ENCODE measurements around the gene ARHGEF11. TPM values are rescaled to one million over a fixed set of nuclear protein-coding genes. Genes with fewer than 3 reads are reported as not detected.

Gene ARHGEF11
- total RNA-seq, 8 experiments from 2014 or later, result 19.5 to 41.2 (median 29.8) TPM

GRCh38 chr1:157008502-157008901 lies 37.0 kb downstream of the ARHGEF11 start:
- ATAC-seq (replicated peaks in 6 of 8), result peak in 2 of 8 experiments; percentile 74
- WGBS, 10 experiments, result 0 to 100% (median 92%) methylated on average over 1 of the region's 1 CpG; no CpG with 5 or more reads in 2 of the 10 experiments
- in situ Hi-C loops (cut with MboI; ENCODE audit: low pct_unique_long_range_greater_than_20kb in 2 of 9, low sequenced_read_pairs in 9 of 9, unreplicated experiment in 9 of 9), result no loop called here
- Histone ChIP-seq H3K27ac (no peak overlapping the region), H3K4me1 (replicated peaks in 1 of 2) (no peaks in the 10 kb centered on the region), H3K4me3 (no peak overlapping the region)

- Histone ChIP-seq H3K4me3 (no peak overlapping the region), H3K27ac (no peak overlapping the region), H3K4me1 (replicated peaks in 1 of 2) (no peaks in the 10 kb centered on the region)
- 0 to 84% (median 63%) methylated on average over 1 to 5 of the region's 5 CpGs for WGBS, 10 experiments
- peak in 1 of 8 experiments; percentile 33 for ATAC-seq (replicated peaks in 6 of 8)
- in situ Hi-C loops (cut with MboI; ENCODE audit: low pct_unique_long_range_greater_than_20kb in 2 of 9, low sequenced_read_pairs in 9 of 9, unreplicated experiment in 9 of 9), result no loop called here
Observed at GRCh38 chr1:157007306-157007705, 38.2 kb downstream of the ARHGEF11 start.

- WGBS, 10 experiments, result 78 to 100% (median 86%) methylated on average over 1 to 2 of the region's 2 CpGs; no CpG with 5 or more reads in 3 of the 10 experiments
- ATAC-seq (replicated peaks in 6 of 8), result no peak
- Histone ChIP-seq H3K4me1 (replicated peaks in 1 of 2) (peaks cover 0 to 2% of the 10 kb centered on the region in 2 donors), H3K27ac (no peak overlapping the region), H3K4me3 (no peak overlapping the region)
- in situ Hi-C loops (cut with MboI; ENCODE audit: low pct_unique_long_range_greater_than_20kb in 2 of 9, low sequenced_read_pairs in 9 of 9, unreplicated experiment in 9 of 9), result no loop called here
Observed at GRCh38 chr1:157006676-157007075, 38.9 kb downstream of the ARHGEF11 start.

- 0 to 83% (median 54%) methylated on average over 1 to 2 of the region's 2 CpGs; no CpG with 5 or more reads in 2 of the 10 experiments for whole genome bisulfite sequencing, 10 experiments
- in situ Hi-C loops (cut with MboI; ENCODE audit: low pct_unique_long_range_greater_than_20kb in 2 of 9, low sequenced_read_pairs in 9 of 9, unreplicated experiment in 9 of 9), result no loop called here
- no peak for ATAC-seq (replicated peaks in 6 of 8)
- H3K4me1 ChIP-seq (replicated peaks in 1 of 2), result peaks cover 0 to 2% of the 10 kb centered on the region in 2 donors
- H3K4me3 ChIP-seq, result no peak overlapping the region
- no peak overlapping the region for H3K27ac ChIP-seq
Observed at GRCh38 chr1:157005965-157006364, 39.6 kb downstream of the ARHGEF11 start.

GRCh38 chr1:157004806-157005205 lies 40.7 kb downstream of the ARHGEF11 start:
- ATAC-seq (replicated peaks in 6 of 8), result peak in 2 of 8 experiments; percentile 22 to 23
- in situ Hi-C loops (cut with MboI; ENCODE audit: low pct_unique_long_range_greater_than_20kb in 2 of 9, low sequenced_read_pairs in 9 of 9, unreplicated experiment in 9 of 9), result no loop called here
- Histone ChIP-seq H3K4me1 (replicated peaks in 1 of 2) (peaks cover 0 to 2% of the 10 kb centered on the region in 2 donors), H3K27ac (no peak overlapping the region), H3K4me3 (no peak overlapping the region)
- WGBS, 10 experiments, result 0 to 82% (median 61%) methylated on average over 1 to 3 of the region's 3 CpGs; no CpG with 5 or more reads in 2 of the 10 experiments

- peak in 2 of 8 experiments; percentile 41 to 61 for ATAC-seq (replicated peaks in 6 of 8)
- Histone ChIP-seq H3K4me3 (no peak overlapping the region), H3K4me1 (replicated peaks in 1 of 2) (peaks cover 0 to 2% of the 10 kb centered on the region in 2 donors), H3K27ac (no peak overlapping the region)
- in situ Hi-C loops (cut with MboI; ENCODE audit: low pct_unique_long_range_greater_than_20kb in 2 of 9, low sequenced_read_pairs in 9 of 9, unreplicated experiment in 9 of 9), result no loop called here
- 63 to 93% (median 80%) methylated on average over 1 to 4 of the region's 4 CpGs; no CpG with 5 or more reads in 3 of the 10 experiments for WGBS, 10 experiments
Observed at GRCh38 chr1:157004327-157004726, 41.2 kb downstream of the ARHGEF11 start.

- no peak for ATAC-seq (replicated peaks in 6 of 8)
- H3K27ac ChIP-seq, result no peak overlapping the region
- 100% methylated on average over 1 of the region's 1 CpG; no CpG with 5 or more reads in 4 of the 10 experiments for WGBS, 10 experiments
- in situ Hi-C loops (cut with MboI; ENCODE audit: low pct_unique_long_range_greater_than_20kb in 2 of 9, low sequenced_read_pairs in 9 of 9, unreplicated experiment in 9 of 9), result no loop called here
- no peak overlapping the region for H3K4me3 ChIP-seq
- H3K4me1 ChIP-seq (replicated peaks in 1 of 2), result peaks cover 0 to 2% of the 10 kb centered on the region in 2 donors
Observed at GRCh38 chr1:157001304-157001703, 44.2 kb downstream of the ARHGEF11 start.

GRCh38 chr1:157000686-157001085 lies 44.9 kb downstream of the ARHGEF11 start:
- H3K27ac ChIP-seq, result no peak overlapping the region
- no peak for ATAC-seq (replicated peaks in 6 of 8)
- H3K4me3 ChIP-seq, result no peak overlapping the region
- in situ Hi-C loops (cut with MboI; ENCODE audit: low pct_unique_long_range_greater_than_20kb in 2 of 9, low sequenced_read_pairs in 9 of 9, unreplicated experiment in 9 of 9), result no loop called here
- 80 to 100% (median 98%) methylated on average over 1 to 5 of the region's 5 CpGs; no CpG with 5 or more reads in 3 of the 10 experiments for WGBS, 10 experiments
- peaks cover 0 to 2% of the 10 kb centered on the region in 2 donors for H3K4me1 ChIP-seq (replicated peaks in 1 of 2)

GRCh38 chr1:156999596-157000320 lies 45.8 kb downstream of the ARHGEF11 start:
- Histone ChIP-seq H3K4me3 (no peak overlapping the region), H3K4me1 (replicated peaks in 1 of 2) (peaks cover 0 to 2% of the 10 kb centered on the region in 2 donors), H3K27ac (no peak overlapping the region)
- no peak for ATAC-seq (replicated peaks in 6 of 8)
- in situ Hi-C loops (cut with MboI; ENCODE audit: low pct_unique_long_range_greater_than_20kb in 2 of 9, low sequenced_read_pairs in 9 of 9, unreplicated experiment in 9 of 9), result no loop called here
- 47 to 100% (median 85%) methylated on average over 1 to 9 of the region's 9 CpGs; no CpG with 5 or more reads in 1 of the 10 experiments for WGBS, 10 experiments

GRCh38 chr1:156998840-156999500 lies 46.6 kb downstream of the ARHGEF11 start:
- in situ Hi-C loops (cut with MboI; ENCODE audit: low pct_unique_long_range_greater_than_20kb in 2 of 9, low sequenced_read_pairs in 9 of 9, unreplicated experiment in 9 of 9), result no loop called here
- H3K4me1 ChIP-seq (replicated peaks in 1 of 2), result peaks cover 0 to 2% of the 10 kb centered on the region in 2 donors
- ATAC-seq (replicated peaks in 6 of 8), result no peak
- H3K4me3 ChIP-seq, result no peak overlapping the region
- H3K27ac ChIP-seq, result no peak overlapping the region
- 80 to 100% (median 92%) methylated on average over 1 to 7 of the region's 7 CpGs for WGBS, 10 experiments

GRCh38 chr1:156998301-156998700 lies 47.2 kb downstream of the ARHGEF11 start:
- H3K4me1 ChIP-seq (replicated peaks in 1 of 2), result peaks cover 0 to 2% of the 10 kb centered on the region in 2 donors
- 47 to 100% (median 100%) methylated on average over 1 to 3 of the region's 3 CpGs; no CpG with 5 or more reads in 3 of the 10 experiments for WGBS, 10 experiments
- no peak overlapping the region for H3K27ac ChIP-seq
- no peak overlapping the region for H3K4me3 ChIP-seq
- ATAC-seq (replicated peaks in 6 of 8), result no peak
- in situ Hi-C loops (cut with MboI; ENCODE audit: low pct_unique_long_range_greater_than_20kb in 2 of 9, low sequenced_read_pairs in 9 of 9, unreplicated experiment in 9 of 9), result no loop called here

- Histone ChIP-seq H3K27ac (no peak overlapping the region), H3K4me3 (no peak overlapping the region), H3K4me1 (replicated peaks in 1 of 2) (no peaks in the 10 kb centered on the region)
- no peak for ATAC-seq (replicated peaks in 6 of 8)
- in situ Hi-C loops (cut with MboI; ENCODE audit: low pct_unique_long_range_greater_than_20kb in 2 of 9, low sequenced_read_pairs in 9 of 9, unreplicated experiment in 9 of 9), result no loop called here
- 74 to 98% (median 93%) methylated on average over 2 to 5 of the region's 5 CpGs; no CpG with 5 or more reads in 2 of the 10 experiments for WGBS, 10 experiments
Observed at GRCh38 chr1:156995412-156995811, 50.1 kb downstream of the ARHGEF11 start.

- H3K27ac ChIP-seq, result no peak overlapping the region
- in situ Hi-C loops (cut with MboI; ENCODE audit: low pct_unique_long_range_greater_than_20kb in 2 of 9, low sequenced_read_pairs in 9 of 9, unreplicated experiment in 9 of 9), result no loop called here
- 50 to 100% (median 83%) methylated on average over 1 to 2 of the region's 2 CpGs; no CpG with 5 or more reads in 2 of the 10 experiments for WGBS, 10 experiments
- H3K4me3 ChIP-seq, result no peak overlapping the region
- H3K4me1 ChIP-seq (replicated peaks in 1 of 2), result no peaks in the 10 kb centered on the region
- no peak for ATAC-seq (replicated peaks in 6 of 8)
Observed at GRCh38 chr1:156994277-156994676, 51.3 kb downstream of the ARHGEF11 start.

Measured in motor neuron (in vitro differentiated cells).